Liver (tissue), 3 donors: ENCODE data around the gene SRPX2.

Experiments used
- CTCF ChIP-seq: fragments of 150-350 bp; IDR thresholded peaks from 2 replicates; pipeline ENCODE4 v1.5.1; 2017; ENCODE audit warnings: improper control_type of control experiment, low read depth, low read length; ENCODE audit not compliant: missing input control
- SP1 ChIP-seq: IDR thresholded peaks from 2 replicates; pipeline ENCODE4 v1.6.1; 2018; ENCODE audit warnings: antibody characterized with exemption, mild to moderate bottlenecking
- TF ChIP-seq, protein P1 (sequence below): IDR thresholded peaks from 2 replicates; pipeline ENCODE4 v1.6.1; 2016; ENCODE audit warnings: antibody characterized with exemption
- donor health status: healthy.
- donor health status: healthy.

- TF ChIP-seq SP1 (no peak), CTCF (no peak)
- TF ChIP-seq, protein P1, sequence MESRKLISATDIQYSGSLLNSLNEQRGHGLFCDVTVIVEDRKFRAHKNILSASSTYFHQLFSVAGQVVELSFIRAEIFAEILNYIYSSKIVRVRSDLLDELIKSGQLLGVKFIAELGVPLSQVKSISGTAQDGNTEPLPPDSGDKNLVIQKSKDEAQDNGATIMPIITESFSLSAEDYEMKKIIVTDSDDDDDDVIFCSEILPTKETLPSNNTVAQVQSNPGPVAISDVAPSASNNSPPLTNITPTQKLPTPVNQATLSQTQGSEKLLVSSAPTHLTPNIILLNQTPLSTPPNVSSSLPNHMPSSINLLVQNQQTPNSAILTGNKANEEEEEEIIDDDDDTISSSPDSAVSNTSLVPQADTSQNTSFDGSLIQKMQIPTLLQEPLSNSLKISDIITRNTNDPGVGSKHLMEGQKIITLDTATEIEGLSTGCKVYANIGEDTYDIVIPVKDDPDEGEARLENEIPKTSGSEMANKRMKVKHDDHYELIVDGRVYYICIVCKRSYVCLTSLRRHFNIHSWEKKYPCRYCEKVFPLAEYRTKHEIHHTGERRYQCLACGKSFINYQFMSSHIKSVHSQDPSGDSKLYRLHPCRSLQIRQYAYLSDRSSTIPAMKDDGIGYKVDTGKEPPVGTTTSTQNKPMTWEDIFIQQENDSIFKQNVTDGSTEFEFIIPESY, result no peak
These were observed 18.8 kb downstream of the SRPX2 start for GRCh38 chrX:100662796-100663195.
